Measurements from ENCODE around the gene NFASC.

NFASC gene

DNA sequence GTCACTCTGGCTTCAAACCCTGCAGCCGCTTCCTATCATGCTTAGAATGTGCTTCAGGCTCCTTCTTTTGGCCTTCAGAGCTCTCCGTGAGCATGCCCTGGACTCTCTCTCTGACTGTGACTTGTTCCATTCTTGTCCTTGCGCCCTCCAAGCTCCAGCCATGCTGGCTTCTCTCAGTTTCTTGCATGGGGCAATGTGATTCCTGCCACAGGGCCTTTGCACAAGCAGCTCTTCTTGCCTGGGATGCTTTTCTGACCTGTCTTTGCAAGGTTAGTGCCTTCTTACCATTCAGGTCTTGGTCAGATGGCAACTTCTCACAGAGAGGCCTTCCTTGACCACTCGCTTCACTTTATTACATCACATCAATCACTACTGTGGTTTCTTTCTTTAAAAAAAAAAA is 66.1 kb downstream of the NFASC start:
- Histone ChIP-seq H3K4me3 (ENCODE audit: low read depth, low read length) (no peak overlapping the region), H3K27ac (ENCODE audit: extremely low read depth, low read depth, low read length) (no peak overlapping the region), H3K9me3 (ENCODE audit: control insufficient read depth, insufficient read depth, low read depth, low read length) (no peaks in the 10 kb centered on the region), H3K36me3 (ENCODE audit: control insufficient read depth in 2 of 2, insufficient read depth in 1 of 2, low read length in 2 of 2) (no peaks in the 10 kb centered on the region), H3K4me1 (ENCODE audit: control insufficient read depth, insufficient read depth, low read length) (no peaks in the 10 kb centered on the region)
- ChIA-PET POLR2A (no interaction called here), CTCF (interaction anchor here (3.8 to 7.2 kb wide), 2 partner anchors 126 to 129 kb away, joined by 19 to 179 read pairs; no protein-coding TSS in a partner anchor)
- TF ChIP-seq ZSCAN30 (tag by site-specific recombination; IDR thresholded peaks at IDR 0.05) (no peak), ZBTB17 (tag by site-specific recombination; IDR thresholded peaks at IDR 0.05) (no peak), ZNF169 (tag by site-specific recombination; IDR thresholded peaks at IDR 0.05) (no peak), ZNF623 (tag by site-specific recombination; IDR thresholded peaks at IDR 0.05) (peak; percentile 88), ZNF785 (tag by site-specific recombination; IDR thresholded peaks at IDR 0.05) (no peak), ZNF791 (tag by site-specific recombination; IDR thresholded peaks at IDR 0.05) (no peak)
- TF ChIP-seq, protein P1, sequence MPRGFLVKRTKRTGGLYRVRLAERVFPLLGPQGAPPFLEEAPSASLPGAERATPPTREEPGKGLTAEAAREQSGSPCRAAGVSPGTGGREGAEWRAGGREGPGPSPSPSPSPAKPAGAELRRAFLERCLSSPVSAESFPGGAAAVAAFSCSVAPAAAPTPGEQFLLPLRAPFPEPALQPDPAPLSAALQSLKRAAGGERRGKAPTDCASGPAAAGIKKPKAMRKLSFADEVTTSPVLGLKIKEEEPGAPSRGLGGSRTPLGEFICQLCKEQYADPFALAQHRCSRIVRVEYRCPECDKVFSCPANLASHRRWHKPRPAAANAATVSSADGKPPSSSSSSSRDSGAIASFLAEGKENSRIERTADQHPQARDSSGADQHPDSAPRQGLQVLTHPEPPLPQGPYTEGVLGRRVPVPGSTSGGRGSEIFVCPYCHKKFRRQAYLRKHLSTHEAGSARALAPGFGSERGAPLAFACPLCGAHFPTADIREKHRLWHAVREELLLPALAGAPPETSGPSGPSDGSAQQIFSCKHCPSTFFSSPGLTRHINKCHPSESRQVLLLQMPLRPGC (tag by site-specific recombination; IDR thresholded peaks at IDR 0.05) = no peak

DNA sequence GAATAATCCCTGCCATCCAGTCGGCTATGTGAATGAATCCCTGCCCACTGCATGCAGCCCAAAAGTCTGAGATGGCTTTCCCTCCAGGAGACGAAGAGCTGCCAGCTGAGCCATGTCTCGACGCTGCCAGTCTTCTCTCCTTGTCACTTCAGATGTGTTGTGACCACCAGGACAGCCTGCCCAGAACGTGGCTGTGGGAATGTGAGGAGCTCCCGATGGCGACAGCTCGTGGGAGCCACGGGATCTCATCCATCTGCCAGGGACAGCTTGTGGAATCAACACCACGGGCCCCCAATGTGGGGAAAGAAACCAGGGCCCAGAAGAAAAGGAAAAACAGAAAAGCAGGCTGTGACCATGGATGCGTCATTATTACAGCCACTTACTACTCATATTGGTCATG is 67.2 kb downstream of the NFASC start:
- POLR2A ChIA-PET = no interaction called here

DNA sequence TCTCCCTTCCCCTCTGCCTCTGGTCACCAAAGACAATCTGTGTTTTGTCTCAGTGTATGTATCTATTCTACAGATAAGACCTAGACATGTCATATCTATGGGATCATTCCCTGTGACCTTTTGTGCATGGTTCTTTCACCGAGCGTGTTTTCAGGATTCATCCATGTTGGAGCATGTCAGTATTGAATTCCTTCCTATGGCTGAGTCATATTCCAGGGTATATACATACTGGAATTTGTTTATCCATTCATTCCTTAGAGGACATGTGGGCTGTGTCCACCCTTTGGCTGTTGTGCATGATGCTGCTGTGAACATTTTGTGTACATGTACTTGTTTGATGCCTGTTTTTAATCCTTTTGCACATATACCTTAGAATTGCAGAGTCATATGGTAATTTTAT is 69.9 kb downstream of the NFASC start:
- POLR2A ChIA-PET = no interaction called here
- no peaks in the 10 kb centered on the region for H3K4me1 ChIP-seq (ENCODE audit: control insufficient read depth, insufficient read depth, low read length)
- no peaks in the 10 kb centered on the region for H3K9me3 ChIP-seq (ENCODE audit: control insufficient read depth, insufficient read depth, low read depth, low read length)
- CTCF ChIA-PET = interaction anchor here (0.6 to 7.2 kb wide), 26 partner anchors 11 to 193 kb away, joined by 3 to 179 read pairs (median 6); no protein-coding TSS in a partner anchor
- no peak overlapping the region for H3K27ac ChIP-seq (ENCODE audit: extremely low read depth, low read depth, low read length)
- no peak overlapping the region for H3K4me3 ChIP-seq (ENCODE audit: low read depth, low read length)
- no peaks in the 10 kb centered on the region for H3K36me3 ChIP-seq (ENCODE audit: control insufficient read depth in 2 of 2, insufficient read depth in 1 of 2, low read length in 2 of 2)
- TF ChIP-seq, protein P2, sequence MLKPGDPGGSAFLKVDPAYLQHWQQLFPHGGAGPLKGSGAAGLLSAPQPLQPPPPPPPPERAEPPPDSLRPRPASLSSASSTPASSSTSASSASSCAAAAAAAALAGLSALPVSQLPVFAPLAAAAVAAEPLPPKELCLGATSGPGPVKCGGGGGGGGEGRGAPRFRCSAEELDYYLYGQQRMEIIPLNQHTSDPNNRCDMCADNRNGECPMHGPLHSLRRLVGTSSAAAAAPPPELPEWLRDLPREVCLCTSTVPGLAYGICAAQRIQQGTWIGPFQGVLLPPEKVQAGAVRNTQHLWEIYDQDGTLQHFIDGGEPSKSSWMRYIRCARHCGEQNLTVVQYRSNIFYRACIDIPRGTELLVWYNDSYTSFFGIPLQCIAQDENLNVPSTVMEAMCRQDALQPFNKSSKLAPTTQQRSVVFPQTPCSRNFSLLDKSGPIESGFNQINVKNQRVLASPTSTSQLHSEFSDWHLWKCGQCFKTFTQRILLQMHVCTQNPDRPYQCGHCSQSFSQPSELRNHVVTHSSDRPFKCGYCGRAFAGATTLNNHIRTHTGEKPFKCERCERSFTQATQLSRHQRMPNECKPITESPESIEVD (tag by site-specific recombination; IDR thresholded peaks at IDR 0.05) = no peak
- TF ChIP-seq ZNF571 (tag by site-specific recombination; IDR thresholded peaks at IDR 0.05) = no peak
- TF ChIP-seq ZNF140 (tag by site-specific recombination; IDR thresholded peaks at IDR 0.05) = no peak
- TF ChIP-seq, protein P3, sequence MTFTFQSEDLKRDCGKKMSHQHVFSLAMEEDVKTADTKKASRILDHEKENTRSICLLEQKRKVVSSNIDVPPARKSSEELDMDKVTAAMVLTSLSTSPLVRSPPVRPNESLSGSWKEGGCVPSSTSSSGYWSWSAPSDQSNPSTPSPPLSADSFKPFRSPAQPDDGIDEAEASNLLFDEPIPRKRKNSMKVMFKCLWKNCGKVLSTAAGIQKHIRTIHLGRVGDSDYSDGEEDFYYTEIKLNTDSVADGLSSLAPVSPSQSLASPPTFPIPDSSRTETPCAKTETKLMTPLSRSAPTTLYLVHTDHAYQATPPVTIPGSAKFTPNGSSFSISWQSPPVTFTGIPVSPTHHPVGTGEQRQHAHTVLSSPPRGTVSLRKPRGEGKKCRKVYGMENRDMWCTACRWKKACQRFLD (tag by site-specific recombination; IDR thresholded peaks at IDR 0.05) = no peak
- no peak for TF ChIP-seq ZIC2 (tag by site-specific recombination; IDR thresholded peaks at IDR 0.05)
- TF ChIP-seq ZNF670 (tag by site-specific recombination; IDR thresholded peaks at IDR 0.05; ENCODE audit: low read depth) = no peak
- no peak for TF ChIP-seq ZNF664 (tag by site-specific recombination; IDR thresholded peaks at IDR 0.05)
- TF ChIP-seq ZNF473 (tag by site-specific recombination; IDR thresholded peaks at IDR 0.05) = no peak
- TF ChIP-seq SP7 (tag by site-specific recombination; IDR thresholded peaks at IDR 0.05) = no peak
- TF ChIP-seq ZNF433 (tag by site-specific recombination; IDR thresholded peaks at IDR 0.05; ENCODE audit: low read depth) = no peak

More for the DNA sequence above, 67.2 kb downstream of the NFASC start:
- Histone ChIP-seq H3K27ac (ENCODE audit: extremely low read depth, low read depth, low read length) (no peak overlapping the region), H3K4me3 (ENCODE audit: low read depth, low read length) (no peak overlapping the region), H3K36me3 (ENCODE audit: control insufficient read depth in 2 of 2, insufficient read depth in 1 of 2, low read length in 2 of 2) (no peaks in the 10 kb centered on the region), H3K4me1 (ENCODE audit: control insufficient read depth, insufficient read depth, low read length) (no peaks in the 10 kb centered on the region), H3K9me3 (ENCODE audit: control insufficient read depth, insufficient read depth, low read depth, low read length) (no peaks in the 10 kb centered on the region)
- CTCF ChIA-PET = interaction anchor here (0.8 to 7.2 kb wide), 3 partner anchors 118 to 146 kb away, joined by 3 to 179 read pairs (median 6); no protein-coding TSS in a partner anchor
- TF ChIP-seq ZNF830 (tag by site-specific recombination; IDR thresholded peaks at IDR 0.05; ENCODE audit: low read depth) (no peak), ZNF555 (tag by site-specific recombination; conservative IDR thresholded peaks at IDR 0.05) (no peak), ZNF664 (tag by site-specific recombination; IDR thresholded peaks at IDR 0.05) (no peak), MZF1 (tag by site-specific recombination; IDR thresholded peaks at IDR 0.05; ENCODE audit: borderline replicate concordance) (no peak), SALL2 (tag by site-specific recombination; IDR thresholded peaks at IDR 0.05; ENCODE audit: borderline replicate concordance) (no peak), ZNF155 (tag by site-specific recombination; IDR thresholded peaks at IDR 0.05) (no peak), ZNF311 (tag by site-specific recombination; IDR thresholded peaks at IDR 0.05; ENCODE audit: borderline replicate concordance) (no peak), ZNF585B (tag by site-specific recombination; IDR thresholded peaks at IDR 0.05) (no peak), ZFP37 (tag by site-specific recombination; IDR thresholded peaks at IDR 0.05) (no peak)
- TF ChIP-seq, protein P4, sequence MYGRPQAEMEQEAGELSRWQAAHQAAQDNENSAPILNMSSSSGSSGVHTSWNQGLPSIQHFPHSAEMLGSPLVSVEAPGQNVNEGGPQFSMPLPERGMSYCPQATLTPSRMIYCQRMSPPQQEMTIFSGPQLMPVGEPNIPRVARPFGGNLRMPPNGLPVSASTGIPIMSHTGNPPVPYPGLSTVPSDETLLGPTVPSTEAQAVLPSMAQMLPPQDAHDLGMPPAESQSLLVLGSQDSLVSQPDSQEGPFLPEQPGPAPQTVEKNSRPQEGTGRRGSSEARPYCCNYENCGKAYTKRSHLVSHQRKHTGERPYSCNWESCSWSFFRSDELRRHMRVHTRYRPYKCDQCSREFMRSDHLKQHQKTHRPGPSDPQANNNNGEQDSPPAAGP (tag by site-specific recombination; IDR thresholded peaks at IDR 0.05) = no peak
- TF ChIP-seq, protein P5, sequence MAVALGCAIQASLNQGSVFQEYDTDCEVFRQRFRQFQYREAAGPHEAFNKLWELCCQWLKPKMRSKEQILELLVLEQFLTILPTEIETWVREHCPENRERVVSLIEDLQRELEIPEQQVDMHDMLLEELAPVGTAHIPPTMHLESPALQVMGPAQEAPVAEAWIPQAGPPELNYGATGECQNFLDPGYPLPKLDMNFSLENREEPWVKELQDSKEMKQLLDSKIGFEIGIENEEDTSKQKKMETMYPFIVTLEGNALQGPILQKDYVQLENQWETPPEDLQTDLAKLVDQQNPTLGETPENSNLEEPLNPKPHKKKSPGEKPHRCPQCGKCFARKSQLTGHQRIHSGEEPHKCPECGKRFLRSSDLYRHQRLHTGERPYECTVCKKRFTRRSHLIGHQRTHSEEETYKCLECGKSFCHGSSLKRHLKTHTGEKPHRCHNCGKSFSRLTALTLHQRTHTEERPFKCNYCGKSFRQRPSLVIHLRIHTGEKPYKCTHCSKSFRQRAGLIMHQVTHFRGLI (tag by site-specific recombination; IDR thresholded peaks at IDR 0.05) = no peak
- TF ChIP-seq, protein P1 (tag by site-specific recombination; IDR thresholded peaks at IDR 0.05) = no peak
